NCI-H2107 treated with DMSO at 0.1 percent for 48 hours (cell line): ENCODE results near the gene WIPF3.
A peak's percentile ranks its signal among the peaks of the same experiment; 100 is the strongest.
"Not testable (repeated sequence)": the region's sequence is repeated elsewhere in the genome, so short reads cannot be mapped to it uniquely, and the experiment has no call there.

Experiments
- DNase-seq: peaks from one replicate; lab custom pipeline; 2025; ENCODE audit not compliant: unreplicated experiment; lab: John Stamatoyannopoulos, UW

Gene WIPF3

DNA sequence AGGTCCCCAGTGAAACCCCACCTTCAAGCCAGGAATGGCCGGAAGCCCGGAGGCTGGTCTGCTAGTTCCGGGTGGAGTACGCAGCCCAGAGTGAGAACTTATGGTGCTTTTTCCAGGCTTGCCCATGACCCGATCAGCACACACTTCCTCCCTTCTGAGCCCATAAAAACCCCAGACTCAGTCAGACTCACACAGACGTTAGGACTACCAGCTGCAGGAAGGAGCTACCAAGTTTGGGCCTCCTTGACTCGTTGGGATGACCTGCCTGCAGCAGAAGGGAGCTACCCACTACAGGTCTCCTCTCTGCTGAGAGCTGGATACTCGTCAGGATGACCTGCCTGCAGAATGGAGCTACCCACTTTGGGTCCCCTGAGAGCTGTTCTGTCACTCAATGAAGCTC, 144.2 kb downstream of the WIPF3 start:
- no peak for DNase-seq

DNA sequence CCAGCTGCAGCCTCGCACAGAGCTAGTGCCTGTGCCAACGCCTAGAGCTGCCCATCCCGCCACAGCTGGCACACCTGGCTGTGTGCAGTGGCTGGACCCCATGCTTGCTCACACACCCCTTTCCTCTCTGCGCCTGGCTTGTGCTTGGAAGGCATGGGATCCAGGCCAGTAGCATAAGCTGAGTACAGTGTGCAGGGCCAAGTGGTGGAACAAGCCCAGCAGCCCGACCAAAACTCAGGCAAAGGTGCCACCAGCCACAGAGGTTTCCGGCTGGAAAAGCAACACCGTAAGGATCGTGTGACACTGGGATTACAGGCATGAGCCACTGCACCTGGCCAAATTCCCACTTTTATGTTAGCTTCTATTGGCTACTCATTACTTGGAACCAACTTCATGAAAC, 144.9 kb downstream of the WIPF3 start:
- no peak for DNase-seq

DNA sequence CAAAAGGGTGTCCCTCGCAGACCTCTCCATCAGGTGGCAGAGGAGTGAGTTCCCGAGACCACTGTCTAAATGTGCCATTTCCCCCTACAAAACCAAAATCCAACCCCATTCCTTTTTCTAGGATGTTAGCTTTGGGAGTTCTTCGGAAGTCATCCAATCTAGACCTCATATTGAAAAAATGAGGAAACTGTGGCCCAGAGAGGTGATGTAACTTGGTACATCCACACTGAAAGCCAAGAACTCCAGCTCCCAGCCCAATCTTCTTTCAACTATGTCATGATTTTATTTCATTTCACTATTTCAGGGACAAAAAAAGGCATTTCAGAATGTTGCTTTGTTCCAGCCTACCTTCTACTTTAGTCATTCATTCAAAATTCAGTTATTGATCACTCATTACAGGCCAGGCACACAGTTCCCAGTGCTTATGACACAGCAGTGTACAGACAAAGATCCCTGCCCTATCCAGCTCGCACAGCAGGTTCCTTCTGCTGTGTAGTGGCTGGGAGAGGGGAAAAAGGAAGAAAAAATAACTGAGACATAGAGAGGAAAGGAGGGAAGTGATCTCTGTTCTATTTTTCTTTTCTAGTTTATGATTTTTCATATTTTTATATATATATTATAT, 147.5 kb downstream of the WIPF3 start:
- no peak for DNase-seq

DNA sequence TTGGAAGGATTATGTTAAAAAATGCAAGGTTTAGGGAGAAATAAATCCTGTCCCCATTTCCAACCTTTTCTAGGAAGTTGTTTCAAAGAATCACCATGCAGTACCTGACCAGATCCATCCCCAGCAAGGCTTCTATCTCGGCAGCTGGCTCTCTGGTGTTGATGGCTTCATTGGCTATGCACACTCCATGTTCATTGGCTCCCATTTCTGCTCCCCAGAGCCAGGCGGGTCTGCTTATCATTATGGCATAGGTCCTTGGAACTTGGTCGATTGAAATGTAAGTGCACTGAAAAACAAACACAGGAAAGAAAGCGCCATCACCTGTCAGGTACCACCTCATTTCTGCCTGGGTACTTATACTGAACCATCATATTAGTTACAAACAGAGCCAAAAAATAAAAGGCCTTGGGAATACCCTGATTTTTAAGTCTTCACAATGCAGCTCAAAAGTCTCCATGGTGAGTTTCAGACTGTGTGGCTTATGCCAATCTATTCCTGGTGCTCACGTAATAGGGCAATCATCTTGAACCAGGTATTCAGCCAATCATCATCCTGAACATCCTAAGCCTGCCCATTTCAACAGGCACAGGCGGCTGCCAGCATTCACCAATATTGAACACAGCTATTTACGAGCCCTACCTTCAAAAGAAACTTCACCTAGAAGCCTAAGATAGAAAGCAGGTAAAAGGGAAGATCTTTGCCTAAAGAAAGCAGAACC, 148.9 kb downstream of the WIPF3 start:
- no peak for DNase-seq

DNA sequence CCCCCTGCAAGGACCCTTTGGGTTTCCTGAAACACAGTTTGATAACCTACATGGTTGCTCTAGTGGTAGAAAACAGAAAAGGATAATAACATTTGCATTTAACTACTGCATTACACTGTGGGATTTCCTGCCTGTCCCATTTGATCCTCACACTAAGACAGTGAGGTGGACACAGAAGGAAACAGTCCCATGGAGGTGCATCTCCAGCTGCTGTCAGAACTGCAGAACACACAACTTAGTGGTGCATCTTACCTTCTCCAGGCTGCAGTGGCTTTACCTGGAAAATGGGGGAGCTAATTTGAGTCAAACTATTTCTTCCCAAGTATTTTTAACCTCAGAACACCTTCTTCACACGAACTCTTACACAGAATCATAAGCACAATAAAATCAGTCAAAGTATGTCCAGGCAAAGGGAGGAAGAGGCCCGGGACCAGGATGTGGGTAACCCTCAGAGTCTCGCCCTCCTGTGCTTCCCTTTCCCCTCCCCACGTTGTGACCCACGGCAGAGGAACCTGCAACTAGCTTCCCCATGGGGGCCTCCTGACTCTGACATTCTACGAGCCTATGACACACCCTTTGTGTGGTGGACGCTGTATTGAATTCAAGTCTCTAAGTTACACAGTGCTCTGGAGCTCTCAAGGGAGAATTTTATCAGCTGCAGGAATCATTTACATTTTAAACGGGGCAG, 149.6 kb downstream of the WIPF3 start:
- DNase-seq, result no peak

DNA sequence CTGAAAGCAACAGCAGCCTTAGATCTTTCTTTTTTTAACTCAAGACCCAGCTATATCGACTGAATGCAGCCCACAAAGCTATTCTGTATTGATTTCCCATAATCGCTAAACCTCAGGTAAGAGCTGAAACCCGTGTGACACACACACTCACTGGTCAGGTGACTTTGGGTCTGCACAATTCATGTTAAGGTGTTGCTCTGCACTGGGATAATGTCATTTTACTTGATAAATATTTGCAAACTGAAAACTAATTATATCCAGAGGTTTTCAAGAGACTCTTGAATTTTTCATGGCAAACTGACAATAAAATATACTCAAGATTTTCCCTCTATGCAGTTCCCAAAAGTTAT, 150.2 kb downstream of the WIPF3 start:
- no peak for DNase-seq

DNA sequence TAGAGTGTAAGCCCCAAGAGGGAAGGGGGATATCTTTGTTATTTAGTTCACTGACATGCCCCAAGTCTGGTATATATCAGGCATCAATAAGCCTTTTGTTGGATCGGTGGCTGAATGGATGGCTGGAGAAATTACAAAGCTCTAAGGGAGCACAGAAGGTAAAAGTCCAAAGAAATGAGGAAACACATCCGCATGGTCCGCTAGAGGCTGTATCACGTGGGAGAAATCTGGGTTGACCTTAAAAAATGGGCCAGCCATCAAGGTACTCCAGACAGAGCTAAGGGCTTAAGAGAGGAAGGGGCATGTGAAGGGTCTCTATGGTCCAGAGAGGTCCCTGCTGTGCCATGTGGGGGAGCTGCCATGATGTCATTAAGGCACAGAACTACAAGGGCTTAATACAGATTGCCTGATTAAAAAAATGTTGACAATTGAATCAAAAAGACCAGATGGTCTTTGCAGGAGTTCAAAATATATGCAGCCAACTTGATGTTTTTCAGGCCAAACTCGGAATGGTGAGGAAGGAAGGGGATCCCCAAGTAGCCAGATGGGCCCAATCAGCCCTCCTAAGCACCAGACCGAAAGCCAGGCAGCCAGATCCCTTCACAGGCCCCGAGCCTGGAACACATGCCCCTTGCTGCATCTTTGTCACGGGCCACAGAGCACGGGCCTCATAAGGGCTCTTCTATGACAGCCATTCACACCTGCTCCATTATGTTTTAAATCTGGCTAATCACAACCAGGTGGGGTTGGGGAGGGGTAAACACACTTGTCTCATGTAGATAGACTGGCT, 151.4 kb downstream of the WIPF3 start:
- peak; percentile 55 for DNase-seq

DNA sequence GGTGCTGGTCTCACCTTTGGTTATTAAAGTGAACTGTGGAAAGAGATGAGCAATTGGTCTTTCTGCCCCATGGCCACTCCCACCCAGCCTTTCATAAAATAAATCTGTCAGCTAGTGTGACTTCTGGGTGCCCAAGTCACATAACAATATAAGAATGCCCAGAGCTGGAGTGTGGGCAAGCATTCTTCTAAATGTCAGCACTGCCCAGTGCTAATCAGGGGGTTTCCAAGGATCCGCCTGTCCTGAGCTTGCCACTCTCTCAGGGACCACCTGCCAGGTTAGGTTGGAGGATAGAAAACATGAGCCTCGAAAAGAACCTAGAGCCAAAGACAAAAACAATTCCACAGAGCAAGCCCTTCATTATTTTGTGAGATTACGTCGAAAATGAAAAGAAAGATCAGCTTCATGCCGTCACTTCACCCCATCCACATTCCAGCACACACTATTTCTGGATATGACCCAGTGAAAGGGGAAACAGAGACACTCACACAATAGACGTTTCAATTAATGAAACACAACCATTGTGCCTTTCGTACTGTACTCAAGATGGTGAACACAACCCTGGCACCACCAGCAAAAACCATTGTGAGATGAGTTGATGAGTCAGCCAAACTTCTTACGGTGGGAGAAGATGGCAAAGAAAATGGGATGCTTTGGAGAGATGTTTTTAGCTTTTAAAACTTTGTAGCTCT, 152.5 kb downstream of the WIPF3 start:
- no peak for DNase-seq

DNA sequence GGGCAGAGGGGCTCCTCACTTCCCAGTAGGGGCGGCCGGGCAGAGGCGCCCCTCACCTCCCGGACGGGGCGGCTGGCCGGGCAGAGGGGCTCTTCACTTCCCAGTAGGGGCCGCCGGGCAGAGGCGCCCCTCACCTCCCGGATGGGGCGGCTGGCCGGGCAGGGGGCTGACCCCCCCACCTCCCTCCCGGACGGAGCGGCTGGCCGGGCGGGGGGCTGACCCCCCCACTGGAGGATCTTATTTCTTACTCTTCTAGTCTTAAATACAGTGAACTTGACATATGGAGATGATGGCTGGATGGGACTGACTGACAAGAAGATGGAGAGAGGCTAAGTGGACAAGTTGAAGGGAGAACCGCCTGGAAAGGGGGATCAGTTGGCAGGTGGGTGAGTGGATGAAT, 155.3 kb downstream of the WIPF3 start:
- DNase-seq, result not testable (repeated sequence)

DNA sequence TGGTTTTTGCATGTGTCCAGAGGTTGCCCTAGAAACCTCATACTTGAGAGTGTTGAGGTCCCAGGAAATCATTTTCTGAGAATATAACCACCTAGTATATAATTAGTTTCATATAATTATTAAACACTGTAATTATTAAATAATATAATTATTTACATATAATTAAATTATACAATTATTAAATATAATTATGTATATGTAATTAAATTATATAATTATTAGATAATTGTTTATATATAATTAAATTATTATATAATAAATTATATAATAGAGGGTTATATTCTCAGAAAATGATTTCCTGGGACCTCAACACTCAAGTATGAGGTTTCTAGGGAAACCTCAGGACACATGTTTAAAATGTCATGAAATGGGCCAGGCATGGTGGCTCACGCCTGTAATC, 155.7 kb downstream of the WIPF3 start:
- DNase-seq, result no peak

DNA sequence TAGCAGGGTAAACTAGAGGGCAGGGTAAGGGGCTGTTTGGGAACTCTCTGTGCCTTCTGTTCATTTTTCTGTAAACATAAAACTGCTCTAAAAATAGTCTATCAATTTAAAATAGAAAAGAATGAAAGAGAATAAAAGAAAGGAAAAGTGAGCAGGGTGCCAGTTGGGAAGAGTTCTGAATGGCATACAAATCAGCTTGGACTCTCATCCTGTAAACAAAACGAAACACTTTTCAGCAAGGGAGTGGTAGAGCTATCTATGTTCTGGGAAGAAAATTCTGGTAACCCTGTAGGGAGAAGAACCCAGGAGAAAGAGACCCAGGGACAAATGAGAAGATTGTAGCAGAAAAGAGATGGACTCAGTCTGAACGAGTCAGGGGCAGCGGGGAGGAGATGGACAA, 158.7 kb downstream of the WIPF3 start:
- DNase-seq, result no peak
